Measurements from ENCODE around the gene PRRC2C. TPM values are rescaled to one million over a fixed set of nuclear protein-coding genes. Genes with fewer than 3 reads are reported as not detected.

The PRRC2C gene
- polyA plus RNA-seq, 1 of the 3 experiments (the other 2 are of a cell fraction): 39.9 TPM

GRCh38 chr1:171642197-171642596, 156.9 kb downstream of the PRRC2C start:
- Histone ChIP-seq H3K9me3 (no peaks in the 10 kb centered on the region), H3K9ac (no peak overlapping the region), H3K9me2 (no peaks in the 10 kb centered on the region), H2AFZ (ENCODE audit: low read depth) (no peak overlapping the region), H3F3A (replicated peaks; ENCODE audit: insufficient read depth) (no peaks in the 10 kb centered on the region), H3K4me2 (no peak overlapping the region), H3K27me3 (ENCODE audit: insufficient read depth) (peaks cover 6% of the 10 kb centered on the region; the same call in 1 of the 2 replicates), H3K4me1 (ENCODE audit: control insufficient read depth in 1 of 2, insufficient read depth in 2 of 2, low read depth in 1 of 2, low read length in 1 of 2) (peaks cover 0 to 13% of the 10 kb centered on the region in 2 experiments; a peak in 2 of 4 replicates), H3K27ac (ENCODE audit: low read depth in 2 of 2, low read length in 1 of 2) (no peak overlapping the region), H3K36me3 (replicated peaks in 1 of 2; ENCODE audit: control insufficient read depth in 1 of 2, insufficient read depth in 2 of 2, low read length in 1 of 2) (no peaks in the 10 kb centered on the region), H3K4me3 (ENCODE audit: low read depth in 2 of 2, low read length in 1 of 2) (no peak overlapping the region), H4K20me1 (ENCODE audit: insufficient read depth) (no peaks in the 10 kb centered on the region), H3K79me2 (ENCODE audit: insufficient read depth) (no peaks in the 10 kb centered on the region)
- 68% methylated on average over 4 of the region's 4 CpGs for WGBS (ENCODE audit: low lambda C conversion rate)
- no peak for DNase-seq
- POLR2A ChIA-PET: no interaction called here
- no peak for TF ChIP-seq IRF3 (IDR thresholded peaks at IDR 0.05; ENCODE audit: low read depth, low read length)
- TF ChIP-seq RCOR1 (IDR thresholded peaks at IDR 0.05; ENCODE audit: low read length): no peak
- TF ChIP-seq JUND (IDR thresholded peaks at IDR 0.05): no peak
- TF ChIP-seq ELF1 (IDR thresholded peaks at IDR 0.05): no peak
- TF ChIP-seq GATA2 (CRISPR knock-in tag; IDR thresholded peaks at IDR 0.05): no peak
- no peak for TF ChIP-seq NRF1 (IDR thresholded peaks at IDR 0.05; ENCODE audit: low read depth, low read length)
- no peak for TF ChIP-seq GABPA (IDR thresholded peaks at IDR 0.05; ENCODE audit: low read depth)
- TF ChIP-seq RFX5 (IDR thresholded peaks at IDR 0.05; ENCODE audit: low read length): no peak
- no peak for TF ChIP-seq SMC3 (IDR thresholded peaks at IDR 0.05; ENCODE audit: low read depth, low read length)
- TF ChIP-seq, protein P1, sequence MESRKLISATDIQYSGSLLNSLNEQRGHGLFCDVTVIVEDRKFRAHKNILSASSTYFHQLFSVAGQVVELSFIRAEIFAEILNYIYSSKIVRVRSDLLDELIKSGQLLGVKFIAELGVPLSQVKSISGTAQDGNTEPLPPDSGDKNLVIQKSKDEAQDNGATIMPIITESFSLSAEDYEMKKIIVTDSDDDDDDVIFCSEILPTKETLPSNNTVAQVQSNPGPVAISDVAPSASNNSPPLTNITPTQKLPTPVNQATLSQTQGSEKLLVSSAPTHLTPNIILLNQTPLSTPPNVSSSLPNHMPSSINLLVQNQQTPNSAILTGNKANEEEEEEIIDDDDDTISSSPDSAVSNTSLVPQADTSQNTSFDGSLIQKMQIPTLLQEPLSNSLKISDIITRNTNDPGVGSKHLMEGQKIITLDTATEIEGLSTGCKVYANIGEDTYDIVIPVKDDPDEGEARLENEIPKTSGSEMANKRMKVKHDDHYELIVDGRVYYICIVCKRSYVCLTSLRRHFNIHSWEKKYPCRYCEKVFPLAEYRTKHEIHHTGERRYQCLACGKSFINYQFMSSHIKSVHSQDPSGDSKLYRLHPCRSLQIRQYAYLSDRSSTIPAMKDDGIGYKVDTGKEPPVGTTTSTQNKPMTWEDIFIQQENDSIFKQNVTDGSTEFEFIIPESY (IDR thresholded peaks at IDR 0.05; ENCODE audit: borderline replicate concordance, low read depth): no peak
- TF ChIP-seq, protein P2, sequence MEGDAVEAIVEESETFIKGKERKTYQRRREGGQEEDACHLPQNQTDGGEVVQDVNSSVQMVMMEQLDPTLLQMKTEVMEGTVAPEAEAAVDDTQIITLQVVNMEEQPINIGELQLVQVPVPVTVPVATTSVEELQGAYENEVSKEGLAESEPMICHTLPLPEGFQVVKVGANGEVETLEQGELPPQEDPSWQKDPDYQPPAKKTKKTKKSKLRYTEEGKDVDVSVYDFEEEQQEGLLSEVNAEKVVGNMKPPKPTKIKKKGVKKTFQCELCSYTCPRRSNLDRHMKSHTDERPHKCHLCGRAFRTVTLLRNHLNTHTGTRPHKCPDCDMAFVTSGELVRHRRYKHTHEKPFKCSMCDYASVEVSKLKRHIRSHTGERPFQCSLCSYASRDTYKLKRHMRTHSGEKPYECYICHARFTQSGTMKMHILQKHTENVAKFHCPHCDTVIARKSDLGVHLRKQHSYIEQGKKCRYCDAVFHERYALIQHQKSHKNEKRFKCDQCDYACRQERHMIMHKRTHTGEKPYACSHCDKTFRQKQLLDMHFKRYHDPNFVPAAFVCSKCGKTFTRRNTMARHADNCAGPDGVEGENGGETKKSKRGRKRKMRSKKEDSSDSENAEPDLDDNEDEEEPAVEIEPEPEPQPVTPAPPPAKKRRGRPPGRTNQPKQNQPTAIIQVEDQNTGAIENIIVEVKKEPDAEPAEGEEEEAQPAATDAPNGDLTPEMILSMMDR (IDR thresholded peaks at IDR 0.05): no peak
- TF ChIP-seq PBX3 (IDR thresholded peaks at IDR 0.05): no peak
- TF ChIP-seq MXI1 (IDR thresholded peaks at IDR 0.05; ENCODE audit: low read depth, low read length): no peak
- no peak for TF ChIP-seq RXRA (IDR thresholded peaks at IDR 0.05; ENCODE audit: borderline replicate concordance, low read depth)
- TF ChIP-seq, protein P3, sequence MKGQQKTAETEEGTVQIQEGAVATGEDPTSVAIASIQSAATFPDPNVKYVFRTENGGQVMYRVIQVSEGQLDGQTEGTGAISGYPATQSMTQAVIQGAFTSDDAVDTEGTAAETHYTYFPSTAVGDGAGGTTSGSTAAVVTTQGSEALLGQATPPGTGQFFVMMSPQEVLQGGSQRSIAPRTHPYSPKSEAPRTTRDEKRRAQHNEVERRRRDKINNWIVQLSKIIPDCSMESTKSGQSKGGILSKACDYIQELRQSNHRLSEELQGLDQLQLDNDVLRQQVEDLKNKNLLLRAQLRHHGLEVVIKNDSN (IDR thresholded peaks at IDR 0.05; ENCODE audit: borderline replicate concordance, low read depth): no peak
- CTCF ChIA-PET: interaction anchor here (0.7 to 4.7 kb wide), 3 partner anchors 9 to 75 kb away, joined by 3 to 63 read pairs (median 5); no protein-coding TSS in a partner anchor

Small RNA genes lying within 50 kb of the gene (small RNA-seq; reads per million reads assigned to genes)
- 0 reads per million in 7 experiments for gene CYCSP53

Other genes starting within 250 kb of the PRRC2C start
- gene FMO1, start 237.0 kb upstream of the PRRC2C start, polyA plus RNA-seq (2012; rRNA removed): not detected in 2 replicates
- 1.6 and 2.0 TPM in 2 replicates for gene FMO4, start 171.3 kb upstream of the PRRC2C start, polyA plus RNA-seq (2012; rRNA removed)
- gene MYOCOS, start 136.7 kb downstream of the PRRC2C start, polyA plus RNA-seq (2012; rRNA removed): not detected in 2 replicates
- not detected in 2 replicates for gene MYOC, start 167.2 kb downstream of the PRRC2C start, polyA plus RNA-seq (2012; rRNA removed)

Data from SK-N-SH (cell line).